Measurements from ENCODE around the gene SOCS6.

Gene SOCS6

GRCh38 chr18:70263336-70263735 lies 25.5 kb upstream of the SOCS6 start:
- no peak overlapping the region for H3K27ac ChIP-seq (ENCODE audit: low read length)
- H3K9me3 ChIP-seq (ENCODE audit: control insufficient read depth in 1 of 2, low read length in 2 of 2): peaks cover 0 to 3% of the 10 kb centered on the region in 2 donors
- H3K4me1 ChIP-seq (ENCODE audit: control insufficient read depth in 1 of 2, insufficient read depth in 2 of 2, low read length in 2 of 2): no peaks in the 10 kb centered on the region
- H3K27me3 ChIP-seq (ENCODE audit: low read depth, low read length): no peaks in the 10 kb centered on the region
- H3K4me3 ChIP-seq (ENCODE audit: low read depth in 1 of 2, low read length in 2 of 2): no peak overlapping the region
- H3K36me3 ChIP-seq (ENCODE audit: control insufficient read depth in 1 of 2, insufficient read depth in 2 of 2, low read length in 2 of 2): no peaks in the 10 kb centered on the region

GRCh38 chr18:70271742-70272141 lies 17.1 kb upstream of the SOCS6 start:
- no peaks in the 10 kb centered on the region for H3K4me1 ChIP-seq (ENCODE audit: control insufficient read depth in 1 of 2, insufficient read depth in 2 of 2, low read length in 2 of 2)
- H3K27me3 ChIP-seq (ENCODE audit: low read depth, low read length): no peaks in the 10 kb centered on the region
- peaks cover 4 to 20% of the 10 kb centered on the region in 2 donors for H3K9me3 ChIP-seq (ENCODE audit: control insufficient read depth in 1 of 2, low read length in 2 of 2)
- H3K27ac ChIP-seq (ENCODE audit: low read length): no peak overlapping the region
- H3K4me3 ChIP-seq (ENCODE audit: low read depth in 1 of 2, low read length in 2 of 2): no peak overlapping the region
- H3K36me3 ChIP-seq (ENCODE audit: control insufficient read depth in 1 of 2, insufficient read depth in 2 of 2, low read length in 2 of 2): no peaks in the 10 kb centered on the region

GRCh38 chr18:70273021-70273420 lies 15.8 kb upstream of the SOCS6 start:
- no peak overlapping the region for H3K4me3 ChIP-seq (ENCODE audit: low read depth in 1 of 2, low read length in 2 of 2)
- no peaks in the 10 kb centered on the region for H3K27me3 ChIP-seq (ENCODE audit: low read depth, low read length)

GRCh38 chr18:70276416-70277191 lies 12.2 kb upstream of the SOCS6 start:
- no peak overlapping the region for H3K27ac ChIP-seq (ENCODE audit: low read length)
- peaks cover 4 to 15% of the 10 kb centered on the region in 2 donors for H3K9me3 ChIP-seq (ENCODE audit: control insufficient read depth in 1 of 2, low read length in 2 of 2)
- no peaks in the 10 kb centered on the region for H3K36me3 ChIP-seq (ENCODE audit: control insufficient read depth in 1 of 2, insufficient read depth in 2 of 2, low read length in 2 of 2)
- no peaks in the 10 kb centered on the region for H3K27me3 ChIP-seq (ENCODE audit: low read depth, low read length)
- no peak overlapping the region for H3K4me3 ChIP-seq (ENCODE audit: low read depth in 1 of 2, low read length in 2 of 2)
- H3K4me1 ChIP-seq (ENCODE audit: control insufficient read depth in 1 of 2, insufficient read depth in 2 of 2, low read length in 2 of 2): no peaks in the 10 kb centered on the region

More at GRCh38 chr18:70273021-70273420, 15.8 kb upstream of the SOCS6 start:
- no peak overlapping the region for H3K27ac ChIP-seq (ENCODE audit: low read length)
- peaks cover 4 to 18% of the 10 kb centered on the region in 2 donors for H3K9me3 ChIP-seq (ENCODE audit: control insufficient read depth in 1 of 2, low read length in 2 of 2)
- no peaks in the 10 kb centered on the region for H3K36me3 ChIP-seq (ENCODE audit: control insufficient read depth in 1 of 2, insufficient read depth in 2 of 2, low read length in 2 of 2)
- H3K4me1 ChIP-seq (ENCODE audit: control insufficient read depth in 1 of 2, insufficient read depth in 2 of 2, low read length in 2 of 2): no peaks in the 10 kb centered on the region

GRCh38 chr18:70279470-70279869 lies 9.4 kb upstream of the SOCS6 start:
- H3K4me1 ChIP-seq (ENCODE audit: control insufficient read depth in 1 of 2, insufficient read depth in 2 of 2, low read length in 2 of 2): no peaks in the 10 kb centered on the region
- H3K27me3 ChIP-seq (ENCODE audit: low read depth, low read length): no peaks in the 10 kb centered on the region
- peaks cover 0 to 4% of the 10 kb centered on the region in 2 donors for H3K9me3 ChIP-seq (ENCODE audit: control insufficient read depth in 1 of 2, low read length in 2 of 2)
- H3K27ac ChIP-seq (ENCODE audit: low read length): no peak overlapping the region
- H3K4me3 ChIP-seq (ENCODE audit: low read depth in 1 of 2, low read length in 2 of 2): no peak overlapping the region
- H3K36me3 ChIP-seq (ENCODE audit: control insufficient read depth in 1 of 2, insufficient read depth in 2 of 2, low read length in 2 of 2): no peaks in the 10 kb centered on the region

GRCh38 chr18:70280007-70280925 lies 8.6 kb upstream of the SOCS6 start:
- Histone ChIP-seq H3K36me3 (ENCODE audit: control insufficient read depth in 1 of 2, insufficient read depth in 2 of 2, low read length in 2 of 2) (no peaks in the 10 kb centered on the region), H3K4me1 (ENCODE audit: control insufficient read depth in 1 of 2, insufficient read depth in 2 of 2, low read length in 2 of 2) (no peaks in the 10 kb centered on the region), H3K27ac (ENCODE audit: low read length) (no peak overlapping the region), H3K27me3 (ENCODE audit: low read depth, low read length) (no peaks in the 10 kb centered on the region), H3K4me3 (ENCODE audit: low read depth in 1 of 2, low read length in 2 of 2) (no peak overlapping the region), H3K9me3 (ENCODE audit: control insufficient read depth in 1 of 2, low read length in 2 of 2) (peaks cover 0 to 4% of the 10 kb centered on the region in 2 donors)

GRCh38 chr18:70284976-70285620 lies 3.7 kb upstream of the SOCS6 start:
- no peaks in the 10 kb centered on the region for H3K36me3 ChIP-seq (ENCODE audit: control insufficient read depth in 1 of 2, insufficient read depth in 2 of 2, low read length in 2 of 2)
- H3K9me3 ChIP-seq (ENCODE audit: control insufficient read depth in 1 of 2, low read length in 2 of 2): peaks cover 0 to 4% of the 10 kb centered on the region in 2 donors
- no peaks in the 10 kb centered on the region for H3K27me3 ChIP-seq (ENCODE audit: low read depth, low read length)
- no peak overlapping the region for H3K4me3 ChIP-seq (ENCODE audit: low read depth in 1 of 2, low read length in 2 of 2)
- no peak overlapping the region for H3K27ac ChIP-seq (ENCODE audit: low read length)
- H3K4me1 ChIP-seq (ENCODE audit: control insufficient read depth in 1 of 2, insufficient read depth in 2 of 2, low read length in 2 of 2): peaks cover 1 to 3% of the 10 kb centered on the region in 2 donors

GRCh38 chr18:70287731-70288130 lies 1.1 kb upstream of the SOCS6 start:
- H3K4me3 ChIP-seq (ENCODE audit: low read depth in 1 of 2, low read length in 2 of 2): peak overlapping the region; percentile 71 to 80
- peak overlapping the region; percentile 56 for H3K27ac ChIP-seq (ENCODE audit: low read length)
- no peaks in the 10 kb centered on the region for H3K36me3 ChIP-seq (ENCODE audit: control insufficient read depth in 1 of 2, insufficient read depth in 2 of 2, low read length in 2 of 2)

GRCh38 chr18:70288171-70288850 lies 534 bp upstream of the SOCS6 start:
- Histone ChIP-seq H3K9me3 (ENCODE audit: control insufficient read depth in 1 of 2, low read length in 2 of 2) (no peaks in the 10 kb centered on the region), H3K27ac (ENCODE audit: low read length) (peak overlapping the region; percentile 56), H3K4me3 (ENCODE audit: low read depth in 1 of 2, low read length in 2 of 2) (peak overlapping the region; percentile 71 to 80), H3K36me3 (ENCODE audit: control insufficient read depth in 1 of 2, insufficient read depth in 2 of 2, low read length in 2 of 2) (no peaks in the 10 kb centered on the region), H3K4me1 (ENCODE audit: control insufficient read depth in 1 of 2, insufficient read depth in 2 of 2, low read length in 2 of 2) (peaks cover 16 to 22% of the 10 kb centered on the region in 2 donors), H3K27me3 (ENCODE audit: low read depth, low read length) (no peaks in the 10 kb centered on the region)

More at GRCh38 chr18:70287731-70288130, 1.1 kb upstream of the SOCS6 start:
- no peaks in the 10 kb centered on the region for H3K27me3 ChIP-seq (ENCODE audit: low read depth, low read length)
- peaks cover 12 to 22% of the 10 kb centered on the region in 2 donors for H3K4me1 ChIP-seq (ENCODE audit: control insufficient read depth in 1 of 2, insufficient read depth in 2 of 2, low read length in 2 of 2)
- no peaks in the 10 kb centered on the region for H3K9me3 ChIP-seq (ENCODE audit: control insufficient read depth in 1 of 2, low read length in 2 of 2)

- peak overlapping the region; percentile 92 for H3K27ac ChIP-seq (ENCODE audit: low read length)
- peaks cover 16 to 25% of the 10 kb centered on the region in 2 donors for H3K4me1 ChIP-seq (ENCODE audit: control insufficient read depth in 1 of 2, insufficient read depth in 2 of 2, low read length in 2 of 2)
Measured at GRCh38 chr18:70289351-70290312, 787 bp downstream of the SOCS6 start.

More at GRCh38 chr18:70289351-70290312, 787 bp downstream of the SOCS6 start:
- Histone ChIP-seq H3K27me3 (ENCODE audit: low read depth, low read length) (no peaks in the 10 kb centered on the region), H3K9me3 (ENCODE audit: control insufficient read depth in 1 of 2, low read length in 2 of 2) (no peaks in the 10 kb centered on the region), H3K36me3 (ENCODE audit: control insufficient read depth in 1 of 2, insufficient read depth in 2 of 2, low read length in 2 of 2) (no peaks in the 10 kb centered on the region), H3K4me3 (ENCODE audit: low read depth in 1 of 2, low read length in 2 of 2) (peak overlapping the region; percentile 77 to 95)

Data from muscle layer of duodenum (tissue), 2 donors.